ENCODE data around the gene SIRPB2.

- TF ChIP-seq CTCF (conservative IDR thresholded peaks at IDR 0.05 in 1 of 2, IDR thresholded peaks at IDR 0.05 in 1 of 2; ENCODE audit: low read depth in 1 of 2, low read length in 2 of 2) (no peak), EZH2 (IDR thresholded peaks at IDR 0.05; ENCODE audit: low read length, missing control alignments) (no peak)
Measured at GRCh38 chr20:1456300-1456699, 34.9 kb downstream of the SIRPB2 start.

Measured in fibroblast of lung (primary cell).